ENCODE data around the gene GRK5. TPM values are rescaled to one million over a fixed set of nuclear protein-coding genes. Genes with fewer than 3 reads are reported as not detected.
"Not testable (repeated sequence)": the region's sequence is repeated elsewhere in the genome, so short reads cannot be mapped to it uniquely, and the experiment has no call there.

Gene GRK5
- total RNA-seq, 1 experiment from 2014 or later, result 4.8 TPM

GRCh38 chr10:119211625-119212441 lies 4.5 kb downstream of the GRK5 start:
- DNase-seq (ENCODE audit: low read depth, low spot score), result no peak
- in situ Hi-C loops (cut with HindIII; ENCODE audit: low pct_unique_long_range_greater_than_20kb, low sequenced_read_pairs), result no loop called here

- in situ Hi-C loops (cut with HindIII; ENCODE audit: low pct_unique_long_range_greater_than_20kb, low sequenced_read_pairs), result no loop called here
- DNase-seq (ENCODE audit: low read depth, low spot score), result no peak
These were observed 8.0 kb downstream of the GRK5 start for GRCh38 chr10:119215371-119215770.

- no peak for DNase-seq (ENCODE audit: low read depth, low spot score)
- in situ Hi-C loops (cut with HindIII; ENCODE audit: low pct_unique_long_range_greater_than_20kb, low sequenced_read_pairs), result no loop called here
These were observed 8.8 kb downstream of the GRK5 start for GRCh38 chr10:119216127-119216526.

GRCh38 chr10:119217401-119217800 lies 10.0 kb downstream of the GRK5 start:
- DNase-seq (ENCODE audit: low read depth, low spot score), result no peak
- in situ Hi-C loops (cut with HindIII; ENCODE audit: low pct_unique_long_range_greater_than_20kb, low sequenced_read_pairs), result no loop called here

- DNase-seq (ENCODE audit: low read depth, low spot score), result no peak
- in situ Hi-C loops (cut with HindIII; ENCODE audit: low pct_unique_long_range_greater_than_20kb, low sequenced_read_pairs), result no loop called here
These were observed 10.7 kb downstream of the GRK5 start for GRCh38 chr10:119217991-119218490.

GRCh38 chr10:119219871-119220270 lies 12.5 kb downstream of the GRK5 start:
- no peak for DNase-seq (ENCODE audit: low read depth, low spot score)
- in situ Hi-C loops (cut with HindIII; ENCODE audit: low pct_unique_long_range_greater_than_20kb, low sequenced_read_pairs), result no loop called here

- in situ Hi-C loops (cut with HindIII; ENCODE audit: low pct_unique_long_range_greater_than_20kb, low sequenced_read_pairs), result no loop called here
- no peak for DNase-seq (ENCODE audit: low read depth, low spot score)
These were observed 13.8 kb downstream of the GRK5 start for GRCh38 chr10:119221201-119221600.

- no peak for DNase-seq (ENCODE audit: low read depth, low spot score)
- in situ Hi-C loops (cut with HindIII; ENCODE audit: low pct_unique_long_range_greater_than_20kb, low sequenced_read_pairs), result no loop called here
These were observed 14.3 kb downstream of the GRK5 start for GRCh38 chr10:119221666-119222065.

GRCh38 chr10:119222537-119222936 lies 15.2 kb downstream of the GRK5 start:
- in situ Hi-C loops (cut with HindIII; ENCODE audit: low pct_unique_long_range_greater_than_20kb, low sequenced_read_pairs), result no loop called here
- no peak for DNase-seq (ENCODE audit: low read depth, low spot score)

- in situ Hi-C loops (cut with HindIII; ENCODE audit: low pct_unique_long_range_greater_than_20kb, low sequenced_read_pairs), result no loop called here
- no peak for DNase-seq (ENCODE audit: low read depth, low spot score)
These were observed 15.6 kb downstream of the GRK5 start for GRCh38 chr10:119222966-119223386.

- no peak for DNase-seq (ENCODE audit: low read depth, low spot score)
- in situ Hi-C loops (cut with HindIII; ENCODE audit: low pct_unique_long_range_greater_than_20kb, low sequenced_read_pairs), result no loop called here
These were observed 17.8 kb downstream of the GRK5 start for GRCh38 chr10:119225083-119225658.

GRCh38 chr10:119227825-119228224 lies 20.5 kb downstream of the GRK5 start:
- in situ Hi-C loops (cut with HindIII; ENCODE audit: low pct_unique_long_range_greater_than_20kb, low sequenced_read_pairs), result no loop called here
- no peak for DNase-seq (ENCODE audit: low read depth, low spot score)

- DNase-seq (ENCODE audit: low read depth, low spot score), result no peak
- in situ Hi-C loops (cut with HindIII; ENCODE audit: low pct_unique_long_range_greater_than_20kb, low sequenced_read_pairs), result no loop called here
These were observed 24.3 kb downstream of the GRK5 start for GRCh38 chr10:119231654-119232053.

- DNase-seq (ENCODE audit: low read depth, low spot score); in situ Hi-C loops (cut with HindIII; ENCODE audit: low pct_unique_long_range_greater_than_20kb, low sequenced_read_pairs): not testable (repeated sequence)
These were observed 25.1 kb downstream of the GRK5 start for GRCh38 chr10:119232439-119232838.

- DNase-seq (ENCODE audit: low read depth, low spot score), result no peak
- in situ Hi-C loops (cut with HindIII; ENCODE audit: low pct_unique_long_range_greater_than_20kb, low sequenced_read_pairs), result no loop called here
These were observed 25.9 kb downstream of the GRK5 start for GRCh38 chr10:119233123-119233820.

- DNase-seq (ENCODE audit: low read depth, low spot score), result no peak
- in situ Hi-C loops (cut with HindIII; ENCODE audit: low pct_unique_long_range_greater_than_20kb, low sequenced_read_pairs), result no loop called here
These were observed 26.4 kb downstream of the GRK5 start for GRCh38 chr10:119233821-119234220.

GRCh38 chr10:119235356-119235755 lies 28.0 kb downstream of the GRK5 start:
- DNase-seq (ENCODE audit: low read depth, low spot score), result no peak
- in situ Hi-C loops (cut with HindIII; ENCODE audit: low pct_unique_long_range_greater_than_20kb, low sequenced_read_pairs), result no loop called here

- DNase-seq (ENCODE audit: low read depth, low spot score), result no peak
- in situ Hi-C loops (cut with HindIII; ENCODE audit: low pct_unique_long_range_greater_than_20kb, low sequenced_read_pairs), result no loop called here
These were observed 30.5 kb downstream of the GRK5 start for GRCh38 chr10:119237722-119238436.

All from SK-MEL-5 (cell line).